ENCODE measurements around the gene CCDC82. TPM values are rescaled to one million over a fixed set of nuclear protein-coding genes. Genes with fewer than 3 reads are reported as not detected.

The CCDC82 gene
- total and polyA plus RNA-seq, 2 of the 4 experiments (the other 2 are of a cell fraction), result 4.1 to 9.4 TPM

- 19 to 100% methylated on average over 1 to 3 of the region's 7 CpGs for WGBS, 2 experiments (ENCODE audit: extremely low coverage in 2 of 2, insufficient read length in 1 of 2)
- Histone ChIP-seq H3K9ac (ENCODE audit: low read depth, low read length) (peak overlapping the region; percentile 95), H3K36me3 (ENCODE audit: control insufficient read depth, insufficient read depth, low read length) (peaks cover 2% of the 10 kb centered on the region), H3K18ac (ENCODE audit: low read depth, low read length) (peak overlapping the region; percentile 75), H4K5ac (ENCODE audit: low read depth, low read length) (peak overlapping the region; percentile 73), H3K23ac (ENCODE audit: low read depth, low read length) (peak overlapping the region; percentile 95), H3K4ac (ENCODE audit: low read depth, low read length) (peak overlapping the region; percentile 93), H2BK15ac (ENCODE audit: low read depth, low read length) (peak overlapping the region; percentile 72), H3K14ac (replicated peaks; ENCODE audit: low read depth, low read length) (peak overlapping the region; percentile 94), H3K9me1 (ENCODE audit: insufficient read depth, low read length) (peaks cover 13% of the 10 kb centered on the region), H3K4me3 (ENCODE audit: insufficient read depth, low read depth, low read length) (peak overlapping the region; percentile 92), H4K91ac (ENCODE audit: insufficient read depth, low read depth, low read length) (peak overlapping the region; percentile 88), H3K4me1 (ENCODE audit: control insufficient read depth, insufficient read depth, low read length) (peaks cover 16% of the 10 kb centered on the region), H4K8ac (ENCODE audit: low read depth in 2 of 2, low read length in 2 of 2) (peak overlapping the region; percentile 17 to 87), H2BK5ac (ENCODE audit: low read depth, low read length, poor library complexity, severe bottlenecking) (peak overlapping the region; percentile 92), H3K27me3 (ENCODE audit: control insufficient read depth, insufficient read depth, low read length) (no peaks in the 10 kb centered on the region), H4K20me1 (ENCODE audit: insufficient read depth, low read length) (peaks cover 2% of the 10 kb centered on the region; the same call in 1 of the 2 replicates), H2AFZ (replicated peaks; ENCODE audit: low read length, poor library complexity) (peak overlapping the region; percentile 46), H2AK5ac (ENCODE audit: low read depth, low read length) (peak overlapping the region; percentile 82), H3K79me1 (ENCODE audit: low read depth in 1 of 2, low read length in 2 of 2) (peaks cover 21 to 72% of the 10 kb centered on the region in 2 experiments; a peak in 3 of 4 replicates), H3K9me3 (ENCODE audit: control insufficient read depth, insufficient read depth, low read length) (no peaks in the 10 kb centered on the region), H3K27ac (ENCODE audit: insufficient read depth, low read length) (peak overlapping the region; percentile 94), H3K4me2 (ENCODE audit: low read depth, low read length) (peak overlapping the region; percentile 96), H2BK120ac (ENCODE audit: low read depth, low read length) (peak overlapping the region; percentile 89), H2BK20ac (ENCODE audit: low read depth, low read length) (peak overlapping the region; percentile 75), H2AK9ac (replicated peaks; ENCODE audit: low read depth, low read length, poor library complexity) (peak overlapping the region; percentile 21), H3K56ac (ENCODE audit: extremely low read depth, insufficient read depth, low read length) (peak overlapping the region; percentile 85)
- in situ Hi-C loops (cut with MboI; ENCODE audit: low sequenced_read_pairs) (loop anchor here (5.0 kb wide), 2 partner anchors 178 to 288 kb away; no protein-coding TSS in a partner anchor), intact Hi-C loops (cut with micrococcal nuclease) (loop anchor here (5.0 kb wide), 3 partner anchors 83 to 348 kb away; no protein-coding TSS in a partner anchor), dilution Hi-C loops (cut with HindIII; ENCODE audit: low sequenced_read_pairs, unreplicated experiment) (no loop called here)
- TF ChIP-seq USF2 (IDR thresholded peaks at IDR 0.05; ENCODE audit: low read depth, low read length) (0 out of 2 replicates have a peak, but pooled peaks have one; percentile 17), RAD21 (IDR thresholded peaks at IDR 0.05; ENCODE audit: low read length) (no peak; the same call in 1 of the 2 replicates)
- ATAC-seq (ENCODE audit: low read depth) (no peak), DNase-seq (peak; percentile 59)
- ChIA-PET POLR2A (ENCODE audit: unreplicated experiment) (interaction anchor here (0.7 kb wide), 1 partner anchor 81 kb away, joined by 3 read pairs; no protein-coding TSS in a partner anchor), CTCF (interaction anchor here (0.6 to 5.1 kb wide), 10 partner anchors 15 to 1646 kb away, joined by 3 to 34 read pairs (median 3); no protein-coding TSS in a partner anchor)
- no TSS peak for BruUV-seq (replicated peaks)
Observed at GRCh38 chr11:96339706-96340554, 49.8 kb downstream of the CCDC82 start.

Measured in IMR-90 (cell line).